Muscle of arm (tissue), 12 donors: Measurements from ENCODE around the gene IMMT. TPM values are rescaled to one million over a fixed set of nuclear protein-coding genes. Genes with fewer than 3 reads are reported as not detected.

Experiments used
- polyA plus RNA-seq, 12 donors: library from polyadenylated mRNA; unstranded; fragments of 120-200 nt; gene quantifications; one replicate each; pipeline ENCODE4 v1.2.1, GENCODE V29; 2013; ENCODE audit not compliant: insufficient read length in 12 of 12

Gene IMMT
- polyA plus RNA-seq, 12 donors = 41.8 to 83.3 (median 72.6) TPM; not detected in 1

Other genes with a start within 250 kb of the IMMT start
- 10 to 100 TPM in 11 of 12 donors, not detected in 1; 15.0 to 21.0 (median 18.1) TPM for gene POLR1A, start 89.6 kb downstream of the IMMT start, polyA plus RNA-seq
- gene PTCD3, start 89.2 kb downstream of the IMMT start, polyA plus RNA-seq = 100 to 1,000 TPM in 4 of 12 donors, 10 to 100 TPM in 8; 55.1 to 275 (median 83.8) TPM
- gene MRPL35, start 4.0 kb upstream of the IMMT start, polyA plus RNA-seq = 10 to 100 TPM in 11 of 12 donors, not detected in 1; 21.4 to 42.9 (median 36.4) TPM
- 100 to 1,000 TPM in 3 of 12 donors, 10 to 100 TPM in 9; 35.8 to 183 (median 70.7) TPM for gene REEP1, start 142.2 kb upstream of the IMMT start, polyA plus RNA-seq
- gene KDM3A, start 245.9 kb upstream of the IMMT start, polyA plus RNA-seq = 10 to 100 TPM in 11 of 12 donors, not detected in 1; 42.4 to 82.7 (median 61.6) TPM